HG03354 (cell line): ENCODE measurements around the gene CSHL1.

Experiments used
- ATAC-seq: cut with Tn5 transposase; IDR thresholded peaks from one replicate; pipeline ENCODE4 v1.9.1; 2021; ENCODE audit warnings: mild to moderate bottlenecking; ENCODE audit not compliant: unreplicated experiment, poor library complexity, severe bottlenecking

CSHL1 gene

DNA sequence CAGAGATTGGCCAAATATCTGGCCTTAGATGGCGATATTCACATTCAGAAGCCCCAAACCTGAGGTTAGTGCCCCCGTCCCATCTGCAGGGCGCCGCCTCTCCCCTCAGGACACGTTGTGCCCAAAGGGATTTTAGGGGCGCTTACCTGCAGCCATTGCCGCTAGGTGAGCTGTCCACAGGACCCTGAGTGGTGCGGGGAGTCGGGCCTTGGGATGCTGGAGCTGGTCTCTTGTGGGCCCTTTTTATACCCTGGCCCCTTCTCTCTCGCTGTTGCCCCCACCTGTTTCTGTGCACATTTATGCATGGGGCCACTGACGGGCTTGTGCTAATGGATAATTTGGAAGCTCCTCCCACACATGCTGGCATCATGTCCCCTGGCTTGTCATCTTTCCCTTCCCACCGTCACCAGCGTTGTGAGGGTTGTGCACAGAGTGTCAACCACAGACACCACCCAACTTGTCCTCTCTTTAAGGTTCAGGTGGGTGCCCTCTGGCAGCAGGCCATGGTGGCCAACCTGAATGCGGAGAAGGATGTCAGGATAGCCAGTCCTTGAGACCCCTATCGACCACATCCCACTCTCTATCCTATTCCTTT is at the start of gene CSHL1:
CSHL1 (minus strand) TSS at position 218 of the 595 bp plus-strand sequence; CDS start at position 156, 62 bp downstream.
- no peak for ATAC-seq

DNA sequence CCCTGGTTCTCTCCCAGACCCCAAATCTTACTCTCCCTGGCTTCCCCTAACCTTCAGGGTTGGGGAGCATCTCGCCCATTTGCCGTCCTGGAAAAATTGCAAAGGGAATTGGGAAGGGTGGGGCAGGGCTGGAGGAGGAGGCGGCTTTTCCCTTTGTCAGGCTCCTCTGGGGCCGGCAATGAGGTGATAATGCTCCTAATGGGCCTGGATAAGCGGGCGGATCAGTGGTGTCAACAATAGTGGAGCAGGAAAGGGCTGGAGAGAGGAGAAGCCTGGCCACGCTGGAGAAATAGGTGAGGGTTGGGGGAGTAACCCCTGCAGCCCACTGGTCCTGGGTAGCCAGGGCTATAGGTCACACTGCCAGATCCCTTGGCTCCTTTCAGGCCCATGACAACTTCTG is 49.4 kb upstream of the CSHL1 start:
- ATAC-seq = no peak

DNA sequence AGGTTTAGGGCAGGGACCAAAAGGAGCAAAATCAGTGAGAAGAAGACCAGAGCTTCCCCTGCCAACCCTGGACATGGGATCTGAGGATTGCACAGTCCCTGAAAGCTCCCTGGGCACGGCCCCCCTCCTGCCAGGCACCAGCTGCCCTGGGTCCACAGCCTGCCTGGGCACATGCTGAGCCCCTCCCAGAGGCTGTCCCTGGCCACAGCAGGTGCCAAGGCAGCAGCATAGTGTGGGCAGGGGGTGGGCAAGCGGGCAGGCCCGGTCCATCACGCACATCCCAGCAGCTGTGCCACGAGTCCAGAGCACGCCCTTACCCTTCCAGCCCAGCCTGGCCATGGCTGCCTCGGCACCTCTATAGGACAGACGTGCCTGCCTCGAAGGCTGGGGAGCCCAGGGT is 48.9 kb upstream of the CSHL1 start:
- no peak for ATAC-seq

DNA sequence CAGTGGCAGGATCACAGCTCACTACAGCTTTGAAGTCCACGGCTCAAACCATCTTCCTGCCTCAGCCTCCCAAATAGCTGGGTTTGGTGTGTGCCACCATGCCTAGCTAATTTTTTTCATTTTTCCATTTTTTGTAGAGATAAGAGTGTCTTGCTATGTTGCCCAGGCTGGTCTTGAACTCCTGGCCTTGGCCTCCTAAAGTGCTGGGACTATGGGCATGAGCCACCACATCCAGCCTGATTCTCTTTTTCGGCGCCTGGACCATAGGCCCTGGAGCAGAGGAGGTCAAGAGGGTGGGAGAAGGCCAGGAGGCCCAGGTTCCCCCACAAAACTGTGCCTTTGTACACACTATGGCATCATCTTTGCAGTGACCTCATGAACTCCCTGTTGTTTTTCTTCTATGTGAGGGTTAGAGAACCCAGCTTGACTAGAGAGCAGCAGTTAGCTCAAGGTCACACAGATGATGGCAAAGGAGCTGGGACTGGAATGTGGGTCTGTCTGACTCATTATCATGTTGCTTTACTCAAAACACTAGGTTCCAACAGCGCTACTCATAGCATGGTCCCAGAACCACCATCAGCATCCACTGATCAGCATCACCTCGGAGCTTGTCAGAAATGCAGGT is 45.4 kb upstream of the CSHL1 start:
- no peak for ATAC-seq

DNA sequence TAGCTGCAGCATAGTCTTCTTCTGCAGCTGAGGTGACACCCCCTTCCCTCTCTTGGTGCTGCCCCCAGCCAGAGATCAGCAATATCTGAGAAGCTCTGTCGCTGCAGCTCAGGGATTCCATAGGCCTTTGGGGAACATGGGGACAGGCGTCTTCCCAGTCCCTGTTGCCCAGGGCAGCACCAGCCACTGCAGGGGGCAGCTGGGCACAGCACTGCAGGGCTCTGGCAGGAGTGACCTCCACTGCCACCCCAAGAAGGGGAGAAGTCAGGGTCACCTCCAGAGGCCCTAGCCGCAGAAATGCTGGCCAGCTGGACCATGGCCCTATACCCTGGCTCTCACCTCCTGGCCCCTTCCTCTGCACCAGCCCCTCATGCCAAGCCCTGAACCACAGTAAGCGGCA is 44.7 kb upstream of the CSHL1 start:
- no peak for ATAC-seq

DNA sequence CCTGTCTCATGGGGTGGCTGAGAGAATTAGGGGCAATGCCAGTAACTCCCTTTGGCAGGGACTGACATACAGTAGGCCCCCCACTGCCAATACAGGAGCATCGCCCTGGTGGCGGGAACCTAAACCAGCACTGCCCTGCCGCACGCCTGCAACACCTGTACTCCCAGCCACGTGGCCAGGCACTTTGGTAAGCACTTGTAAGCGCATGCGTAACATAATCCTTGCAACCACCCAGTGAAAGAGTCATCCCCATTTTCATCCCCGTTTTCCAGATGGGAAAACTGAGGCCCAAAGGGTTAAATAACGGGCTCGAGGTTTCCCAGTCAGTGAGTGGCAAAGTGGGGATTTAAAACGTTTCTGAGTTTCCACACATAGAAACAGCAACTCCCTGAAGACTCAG is 44.2 kb upstream of the CSHL1 start:
- ATAC-seq = no peak

DNA sequence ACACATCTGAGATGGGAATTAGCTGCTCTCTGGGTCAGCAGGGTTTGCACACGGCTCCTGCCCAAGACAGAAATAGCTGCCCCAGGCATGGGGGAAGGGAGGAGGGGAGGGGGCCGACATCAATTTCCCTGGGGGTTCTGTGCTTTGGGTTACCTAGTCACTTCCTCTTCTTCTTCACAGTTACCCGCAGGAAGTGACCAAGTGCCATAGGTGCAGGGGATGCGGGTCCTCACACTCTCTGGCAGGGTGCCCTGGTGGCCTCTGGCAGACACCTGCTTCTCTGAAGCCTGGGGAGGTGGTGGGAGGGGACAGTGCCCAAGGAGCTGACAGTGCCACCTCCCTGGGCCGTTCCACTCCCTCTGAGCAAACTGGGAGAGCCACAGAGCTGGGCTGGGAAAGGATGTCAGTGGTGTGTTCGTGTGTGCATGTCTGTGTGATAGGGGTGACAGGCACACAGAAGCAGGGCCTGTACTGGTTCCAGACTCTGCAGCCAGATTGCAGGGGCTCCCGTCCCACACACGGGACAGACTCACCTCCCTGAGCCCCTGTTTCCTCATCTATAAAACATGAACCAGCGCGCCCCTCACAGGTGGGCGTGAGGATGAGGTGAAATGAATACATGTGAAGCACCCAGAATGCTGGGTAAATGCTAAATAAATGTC is 43.5 kb upstream of the CSHL1 start:
- ATAC-seq = peak; percentile 67

DNA sequence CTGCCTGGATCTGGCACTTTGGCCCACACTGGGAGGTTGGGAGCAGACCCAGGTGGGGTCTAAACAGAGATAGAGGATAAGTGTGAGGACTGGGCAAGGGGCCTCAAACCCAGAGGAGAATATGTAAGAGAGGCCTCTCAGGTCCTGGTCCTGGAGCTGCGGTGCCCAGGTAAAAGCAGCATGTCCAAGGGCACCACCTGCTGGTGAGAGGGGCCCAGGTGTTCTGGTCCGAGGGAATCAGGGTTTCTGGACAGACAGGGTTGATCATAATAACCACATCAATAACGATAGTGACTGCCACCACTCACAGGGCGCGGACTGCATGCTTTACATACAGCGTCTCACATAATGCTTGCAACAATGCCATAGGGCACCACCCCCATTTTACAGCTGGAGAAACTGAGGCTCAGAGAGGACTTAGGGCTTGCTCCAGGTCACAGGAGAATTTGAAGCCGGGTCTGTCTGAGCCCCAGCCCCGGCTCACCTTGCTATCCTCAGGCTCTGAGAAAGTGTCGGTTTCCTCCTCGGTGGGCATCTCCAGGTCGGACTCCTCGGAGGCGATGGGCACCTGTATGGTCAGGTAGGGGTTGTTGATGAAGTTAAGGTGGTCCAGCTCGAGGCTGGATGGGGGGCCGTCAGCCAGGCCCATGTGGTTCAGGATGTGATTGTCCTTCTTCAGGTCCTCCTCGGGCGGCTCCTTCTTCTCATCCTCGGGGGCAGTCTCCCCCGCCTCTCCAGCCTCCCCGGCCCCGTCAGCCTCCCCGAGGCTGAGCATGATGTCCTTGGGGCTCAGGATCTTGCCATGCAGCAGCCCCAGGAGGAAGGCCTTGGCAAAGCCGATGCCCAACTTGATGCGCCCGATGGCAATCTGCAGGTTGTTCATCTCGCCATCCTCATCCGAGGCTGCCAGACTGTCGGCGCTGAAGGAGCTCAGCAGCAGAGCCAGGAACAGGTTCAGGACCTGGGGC is 40.2 kb upstream of the CSHL1 start:
- ATAC-seq = no peak

DNA sequence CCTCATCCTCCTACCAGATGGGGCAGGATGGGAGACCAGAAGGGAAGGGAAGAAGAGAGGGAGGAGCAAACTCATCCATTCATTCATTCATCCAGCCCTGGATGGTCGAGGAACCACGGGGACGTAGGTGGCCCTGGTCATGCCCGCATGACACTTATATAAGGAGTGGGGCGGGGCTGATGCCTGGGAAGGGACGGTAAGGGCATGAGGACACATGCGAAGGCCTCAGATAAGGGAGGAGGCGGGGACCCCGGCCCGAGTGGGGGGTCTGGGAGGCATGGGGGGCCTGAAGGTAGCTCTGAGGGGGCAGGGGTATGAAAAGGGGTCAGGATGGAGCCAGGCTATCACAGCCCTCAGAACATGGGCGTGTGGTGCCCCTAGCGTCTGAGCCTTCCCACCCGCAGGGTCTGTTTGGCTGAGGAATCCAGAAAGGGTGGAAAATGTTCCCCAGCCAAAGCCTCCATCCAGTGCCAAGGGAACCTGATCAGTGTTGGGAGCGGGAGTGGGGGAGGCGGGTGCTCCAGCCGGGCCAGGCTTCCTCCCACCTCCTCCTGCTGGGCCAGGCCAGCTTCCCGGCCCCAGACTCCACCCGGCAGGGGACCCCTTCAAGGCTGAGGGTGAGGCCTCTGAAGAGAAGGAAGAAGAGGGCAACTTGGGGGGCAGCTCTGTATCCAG is 38.7 kb upstream of the CSHL1 start:
- ATAC-seq = no peak

DNA sequence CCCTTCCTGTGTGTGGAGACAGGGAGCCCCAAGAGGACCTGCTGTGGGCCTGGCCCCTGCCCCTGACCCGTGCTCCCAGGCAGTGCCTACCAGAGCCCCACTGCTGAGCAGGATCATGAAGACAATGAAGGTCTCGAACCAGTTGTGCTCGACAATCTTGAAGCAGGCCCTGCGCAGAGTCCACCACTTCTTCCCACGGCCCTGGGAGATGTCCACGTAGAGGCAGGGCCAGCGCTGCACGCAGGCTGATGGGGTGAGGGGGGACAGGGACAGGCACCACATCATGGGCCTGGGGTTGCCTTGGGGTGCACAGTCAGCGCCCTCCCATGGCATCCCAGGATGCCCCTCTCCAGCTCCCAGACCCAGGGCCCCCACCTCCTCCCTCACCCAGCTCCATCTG is 37.5 kb upstream of the CSHL1 start:
- no peak for ATAC-seq

DNA sequence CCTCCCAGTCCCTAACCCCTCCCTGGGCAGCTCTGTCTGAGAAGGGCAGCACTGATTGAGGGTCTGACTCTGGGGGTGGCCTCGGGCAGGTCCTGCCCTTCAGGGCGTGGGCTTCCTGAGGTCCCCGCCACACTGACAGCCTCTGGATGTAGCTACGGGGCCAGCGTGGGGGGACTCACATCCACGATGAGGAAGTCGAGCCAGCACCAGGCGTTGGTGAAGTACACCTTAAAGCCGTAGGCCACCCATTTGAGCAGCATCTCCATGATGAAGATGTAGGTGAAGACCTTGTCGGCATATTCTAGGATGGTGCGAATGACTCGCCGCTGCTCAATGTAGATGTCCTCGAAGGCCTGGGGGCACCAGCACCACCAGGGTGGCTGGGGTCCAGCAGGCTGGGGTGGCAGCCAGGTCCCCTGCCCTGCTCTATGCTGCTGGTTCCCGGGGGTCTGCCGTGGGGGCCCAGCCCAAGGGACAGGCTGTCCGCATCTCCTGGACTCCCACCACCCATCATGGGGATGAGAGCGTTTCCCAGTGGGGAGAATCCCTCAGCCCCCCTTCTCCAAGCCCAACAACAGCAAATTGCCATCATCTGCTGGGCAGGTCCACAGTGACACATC is 36.8 kb upstream of the CSHL1 start:
- no peak for ATAC-seq

DNA sequence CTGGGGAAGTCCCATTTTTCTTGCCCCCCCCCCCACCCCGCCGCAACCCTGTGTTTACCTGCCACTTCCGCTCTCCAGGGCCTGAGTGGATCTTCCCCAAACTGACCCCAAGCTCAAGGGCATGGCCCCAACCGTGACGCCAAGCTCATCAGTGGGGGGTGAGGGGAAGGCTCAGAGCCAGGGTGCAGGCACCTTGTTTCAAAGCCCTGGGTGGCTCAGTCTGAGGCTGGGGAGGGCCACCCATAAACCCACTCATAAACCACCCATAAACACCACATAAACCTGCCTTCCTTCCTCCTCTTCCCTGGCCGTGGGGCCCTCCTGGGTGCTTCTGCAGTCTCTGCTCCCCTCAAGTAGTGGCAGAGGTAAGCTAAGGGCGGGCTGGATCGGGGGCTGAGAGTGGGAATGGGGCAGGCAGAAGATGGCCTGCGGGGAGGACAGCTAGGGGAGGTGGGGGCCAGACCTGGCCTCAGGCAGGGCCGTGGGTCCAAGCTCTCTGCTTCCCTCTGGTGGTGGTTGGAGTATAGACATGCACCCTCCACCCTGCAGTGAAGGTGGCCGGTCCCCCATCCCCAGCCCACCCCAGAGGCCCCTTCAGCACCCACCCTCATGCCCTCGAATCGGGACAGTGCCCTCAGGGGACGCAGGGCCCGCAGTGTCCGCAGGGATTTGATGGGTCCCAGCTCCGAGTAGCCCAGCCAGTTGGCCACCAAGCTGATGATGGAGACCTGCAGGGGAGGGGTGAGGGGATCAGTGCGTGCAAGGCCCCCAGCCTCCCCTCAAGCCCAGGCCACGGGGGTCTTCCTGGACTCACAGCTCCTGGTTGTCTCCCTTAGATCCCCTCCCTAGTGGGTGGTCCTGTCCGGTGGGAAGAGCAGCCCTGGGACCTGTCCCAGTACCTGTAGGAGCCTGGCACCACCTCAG is 35.6 kb upstream of the CSHL1 start:
- peak; percentile 77 for ATAC-seq

DNA sequence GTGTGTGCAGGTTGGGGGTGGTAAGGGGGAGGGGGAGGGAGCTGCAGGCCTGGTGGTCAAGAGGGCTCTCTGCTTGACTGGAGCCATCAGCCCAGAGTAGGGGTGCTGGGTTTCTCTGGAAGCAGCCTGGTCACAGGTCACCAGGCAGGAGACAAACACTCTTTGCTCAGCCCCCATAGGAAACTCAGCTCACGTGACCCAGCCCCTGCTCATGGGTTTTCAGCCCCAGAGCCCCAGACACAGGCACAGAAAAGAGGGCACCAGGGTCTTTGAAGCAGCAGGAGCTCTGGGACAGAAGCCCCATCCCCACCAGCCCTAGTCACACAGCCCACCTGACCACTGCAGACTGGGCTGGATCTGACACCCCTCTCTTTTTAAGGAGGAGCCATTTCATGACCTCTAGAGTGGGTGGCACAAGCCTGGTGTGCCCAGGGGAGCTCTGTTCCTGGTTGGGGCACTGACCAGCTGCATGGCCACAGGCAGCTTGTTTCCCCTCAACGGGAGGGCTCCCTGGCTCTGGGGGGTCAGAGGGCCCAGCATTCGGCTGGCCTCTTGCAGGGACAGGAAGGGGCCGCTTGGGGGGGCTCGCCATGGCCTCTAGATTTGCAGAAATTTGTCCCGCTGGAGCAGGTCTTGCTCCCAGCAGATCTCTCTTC is 34.9 kb upstream of the CSHL1 start:
- peak; percentile 47 for ATAC-seq

DNA sequence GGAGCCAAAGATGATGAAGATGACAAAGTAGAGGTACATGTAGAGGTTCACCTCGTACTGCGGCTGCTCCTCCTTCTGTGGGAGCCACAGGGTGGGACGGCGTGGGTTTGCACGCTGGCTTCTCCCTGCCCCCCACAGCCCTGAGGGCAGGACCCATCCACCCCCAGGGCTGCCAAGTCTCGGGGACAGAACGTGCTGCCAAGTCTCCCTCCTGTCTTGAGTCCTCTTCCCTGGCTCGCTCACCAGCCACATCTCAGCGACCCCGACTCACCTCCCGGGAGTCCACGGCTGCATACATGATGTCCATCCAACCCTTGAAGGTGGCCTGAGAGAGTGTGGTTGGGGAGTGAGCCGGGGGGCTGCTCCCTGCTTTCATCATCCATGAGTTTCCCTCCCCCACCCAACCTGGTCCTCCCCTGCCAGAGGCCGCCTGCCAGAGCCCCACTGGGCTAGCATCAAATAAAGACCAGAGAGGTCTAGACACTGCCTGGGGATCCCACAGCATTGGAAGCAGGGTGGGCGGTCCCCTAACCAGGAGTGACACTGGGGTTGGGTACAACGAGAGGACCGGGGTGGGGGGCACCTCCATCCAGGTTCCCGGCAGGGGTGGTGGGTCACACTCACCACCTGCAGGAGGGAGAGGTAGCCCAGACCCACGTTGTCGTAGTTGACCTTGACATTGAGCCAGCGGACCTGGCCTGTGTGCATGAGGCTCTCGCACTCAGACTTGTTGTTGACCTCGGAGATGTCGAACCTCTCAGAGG is 33.9 kb upstream of the CSHL1 start:
- ATAC-seq = no peak

DNA sequence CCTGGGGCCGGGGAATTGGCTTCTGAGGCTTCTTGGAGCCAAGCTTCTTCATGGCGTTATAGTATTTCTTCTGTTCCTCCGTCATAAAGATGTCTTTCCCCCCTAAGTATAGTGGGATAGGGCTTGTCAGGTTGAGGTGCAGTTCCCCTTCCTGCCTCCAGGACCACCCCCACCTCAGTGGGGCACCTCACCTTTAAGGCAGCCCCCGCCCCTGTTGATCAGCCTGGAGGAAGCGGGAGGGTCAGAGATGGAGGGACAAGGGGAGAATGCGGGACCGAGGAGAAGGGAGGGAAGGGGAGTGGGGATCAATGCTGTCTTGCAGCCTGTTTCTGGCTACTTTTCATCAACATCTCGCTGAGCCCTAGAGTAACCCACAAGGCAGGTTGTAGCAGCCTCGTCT is 32.7 kb upstream of the CSHL1 start:
- ATAC-seq = no peak

DNA sequence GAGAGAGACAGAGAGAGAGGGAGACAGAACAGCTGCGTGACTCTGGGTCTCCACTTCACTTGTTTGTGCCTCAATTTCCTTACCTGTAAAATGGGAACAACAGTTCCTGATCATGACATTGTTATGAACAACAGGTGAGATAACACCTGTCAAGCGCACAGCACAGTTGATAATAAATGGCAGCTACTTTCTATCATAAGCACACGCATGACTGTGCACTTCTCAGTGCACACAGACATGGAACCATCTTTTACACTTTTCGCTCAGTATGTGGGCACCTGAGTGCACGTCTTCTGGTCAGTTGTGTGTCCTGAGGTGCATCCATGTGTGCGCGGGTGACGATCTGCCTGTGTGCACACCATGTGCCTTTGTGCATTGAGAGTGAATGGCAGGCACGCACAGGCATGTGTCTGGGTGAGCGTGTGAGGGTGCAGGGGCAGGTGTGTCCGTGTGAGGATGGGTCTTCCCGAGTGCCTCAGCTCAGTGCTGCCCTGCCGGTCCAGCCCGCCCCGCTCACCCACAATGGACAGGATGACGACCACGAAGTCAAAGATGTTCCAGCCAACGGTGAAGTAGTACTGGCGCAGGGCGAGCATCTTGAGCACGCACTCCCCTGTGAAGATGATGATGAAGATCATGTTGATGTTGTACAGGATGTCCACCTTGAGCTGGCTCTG is 31.4 kb upstream of the CSHL1 start:
- ATAC-seq = no peak

DNA sequence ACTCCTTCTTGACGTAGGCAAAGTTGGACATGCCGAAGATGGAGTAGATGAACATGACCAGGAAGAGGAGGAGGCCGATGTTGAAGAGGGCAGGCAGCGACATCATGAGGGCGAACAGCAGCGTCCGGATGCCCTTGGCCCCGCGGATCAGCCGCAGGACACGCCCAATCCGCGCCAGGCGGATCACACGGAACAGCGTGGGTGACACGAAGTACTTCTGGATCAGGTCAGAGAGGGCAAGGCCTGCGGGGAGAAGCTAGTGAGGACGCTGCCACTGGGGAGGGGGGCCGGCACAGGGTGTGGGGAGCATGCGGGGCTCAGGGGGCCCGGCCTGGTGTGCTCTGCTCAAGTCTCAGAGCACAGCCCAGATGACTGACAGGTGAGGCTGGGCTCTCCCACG is 30.7 kb upstream of the CSHL1 start:
- no peak for ATAC-seq
